Measurements from ENCODE around the gene LNX1.

The LNX1 gene

GRCh38 chr4:53617101-53617680 is 25.9 kb upstream of the LNX1 start:
- no peak for DNase-seq (ENCODE audit: low read depth)
- no peak overlapping the region for H3K4me3 ChIP-seq (ENCODE audit: control insufficient read depth, low read depth, low read length)
- TF ChIP-seq, protein P1, sequence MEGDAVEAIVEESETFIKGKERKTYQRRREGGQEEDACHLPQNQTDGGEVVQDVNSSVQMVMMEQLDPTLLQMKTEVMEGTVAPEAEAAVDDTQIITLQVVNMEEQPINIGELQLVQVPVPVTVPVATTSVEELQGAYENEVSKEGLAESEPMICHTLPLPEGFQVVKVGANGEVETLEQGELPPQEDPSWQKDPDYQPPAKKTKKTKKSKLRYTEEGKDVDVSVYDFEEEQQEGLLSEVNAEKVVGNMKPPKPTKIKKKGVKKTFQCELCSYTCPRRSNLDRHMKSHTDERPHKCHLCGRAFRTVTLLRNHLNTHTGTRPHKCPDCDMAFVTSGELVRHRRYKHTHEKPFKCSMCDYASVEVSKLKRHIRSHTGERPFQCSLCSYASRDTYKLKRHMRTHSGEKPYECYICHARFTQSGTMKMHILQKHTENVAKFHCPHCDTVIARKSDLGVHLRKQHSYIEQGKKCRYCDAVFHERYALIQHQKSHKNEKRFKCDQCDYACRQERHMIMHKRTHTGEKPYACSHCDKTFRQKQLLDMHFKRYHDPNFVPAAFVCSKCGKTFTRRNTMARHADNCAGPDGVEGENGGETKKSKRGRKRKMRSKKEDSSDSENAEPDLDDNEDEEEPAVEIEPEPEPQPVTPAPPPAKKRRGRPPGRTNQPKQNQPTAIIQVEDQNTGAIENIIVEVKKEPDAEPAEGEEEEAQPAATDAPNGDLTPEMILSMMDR (IDR thresholded peaks at IDR 0.05; ENCODE audit: control insufficient read depth, insufficient read depth, low read depth, low read length, missing control alignments), result no peak

DNA sequence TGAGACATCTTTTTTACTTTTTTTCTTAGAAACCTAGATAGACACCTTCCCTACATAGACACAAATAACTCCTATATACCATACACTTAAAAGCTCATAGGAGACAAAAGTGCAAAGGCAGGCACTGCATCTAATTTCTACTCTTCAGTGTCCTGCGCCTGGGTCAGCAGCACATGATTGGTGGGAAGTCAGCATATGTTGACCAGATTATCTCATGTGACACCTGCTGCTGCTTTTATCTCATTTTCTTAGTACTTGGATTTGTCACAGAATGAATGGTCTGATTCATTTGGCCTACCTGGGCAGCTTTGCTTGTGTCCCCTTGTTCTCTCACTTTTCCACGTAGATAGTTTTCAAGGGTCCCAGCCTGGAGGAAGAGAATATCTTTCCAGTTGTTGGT is 24.9 kb upstream of the LNX1 start:
- TF ChIP-seq, protein P1 (IDR thresholded peaks at IDR 0.05; ENCODE audit: control insufficient read depth, insufficient read depth, low read depth, low read length, missing control alignments), result no peak
- DNase-seq (ENCODE audit: low read depth), result no peak
- H3K4me3 ChIP-seq (ENCODE audit: control insufficient read depth, low read depth, low read length), result no peak overlapping the region

GRCh38 chr4:53614591-53614990 is 23.3 kb upstream of the LNX1 start:
- TF ChIP-seq, protein P1 (IDR thresholded peaks at IDR 0.05; ENCODE audit: control insufficient read depth, insufficient read depth, low read depth, low read length, missing control alignments), result no peak
- H3K4me3 ChIP-seq (ENCODE audit: control insufficient read depth, low read depth, low read length), result no peak overlapping the region
- no peak for DNase-seq (ENCODE audit: low read depth)

GRCh38 chr4:53613428-53613827 is 22.1 kb upstream of the LNX1 start:
- TF ChIP-seq, protein P1 (IDR thresholded peaks at IDR 0.05; ENCODE audit: control insufficient read depth, insufficient read depth, low read depth, low read length, missing control alignments), result no peak
- DNase-seq (ENCODE audit: low read depth), result no peak
- no peak overlapping the region for H3K4me3 ChIP-seq (ENCODE audit: control insufficient read depth, low read depth, low read length)

DNA sequence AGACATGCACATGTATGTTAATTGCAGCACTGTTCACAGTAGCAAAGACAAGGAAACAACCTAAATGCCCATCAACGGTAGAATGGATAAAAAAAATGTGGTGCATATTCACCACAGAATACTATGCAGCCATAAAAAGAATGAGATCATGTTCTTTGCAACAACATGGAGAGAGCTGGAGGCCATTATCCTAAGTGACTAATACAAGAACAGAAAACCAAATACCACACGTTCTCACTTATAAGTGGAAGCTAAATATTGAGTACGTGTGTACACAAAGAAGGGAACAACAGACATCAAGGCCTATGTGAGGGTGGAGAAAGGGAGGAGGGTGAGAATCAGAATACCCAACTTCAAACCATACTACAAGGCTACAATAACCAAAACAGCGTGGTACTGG is 17.4 kb upstream of the LNX1 start:
- TF ChIP-seq, protein P1 (IDR thresholded peaks at IDR 0.05; ENCODE audit: control insufficient read depth, insufficient read depth, low read depth, low read length, missing control alignments), result no peak
- DNase-seq (ENCODE audit: low read depth), result no peak
- H3K4me3 ChIP-seq (ENCODE audit: control insufficient read depth, low read depth, low read length), result no peak overlapping the region

DNA sequence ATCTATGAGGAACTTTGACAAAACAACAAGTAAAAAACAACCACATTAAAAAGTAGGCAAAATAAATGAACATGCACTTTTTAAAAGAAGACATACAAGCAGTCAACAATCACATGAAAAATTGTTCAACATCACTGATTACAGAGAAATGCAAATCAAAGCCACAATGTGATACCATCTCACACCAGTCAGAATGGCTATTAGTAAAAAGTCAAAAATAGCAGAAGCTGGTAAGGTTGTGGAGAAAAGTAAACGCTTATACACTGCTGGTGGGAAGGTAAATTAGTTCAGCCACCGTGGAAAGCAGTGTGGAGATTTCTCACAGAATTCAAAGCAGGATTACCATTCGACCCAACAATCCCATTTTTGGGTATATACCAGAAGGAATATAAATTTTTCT is 17.0 kb upstream of the LNX1 start:
- DNase-seq (ENCODE audit: low read depth), result no peak
- no peak overlapping the region for H3K4me3 ChIP-seq (ENCODE audit: control insufficient read depth, low read depth, low read length)
- TF ChIP-seq, protein P1 (IDR thresholded peaks at IDR 0.05; ENCODE audit: control insufficient read depth, insufficient read depth, low read depth, low read length, missing control alignments), result no peak

DNA sequence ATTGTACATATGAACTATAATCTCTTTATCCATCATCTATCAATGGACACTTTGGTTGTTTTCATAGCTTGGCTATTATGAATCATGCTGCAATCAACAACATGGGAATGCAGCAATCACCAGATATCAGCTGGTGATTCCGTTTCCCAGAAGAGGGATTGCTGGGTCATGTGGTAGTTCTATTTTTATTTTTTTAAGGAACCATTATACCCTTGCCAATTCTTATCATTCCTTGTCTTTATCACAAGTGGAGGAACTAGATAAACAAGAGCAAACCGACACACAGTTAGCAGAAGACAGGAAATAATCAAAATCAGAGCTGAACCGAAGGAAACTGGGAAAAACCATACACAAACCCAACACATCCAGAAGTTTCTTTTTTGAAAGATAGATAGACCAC is 14.5 kb upstream of the LNX1 start:
- H3K4me3 ChIP-seq (ENCODE audit: control insufficient read depth, low read depth, low read length), result no peak overlapping the region
- TF ChIP-seq, protein P1 (IDR thresholded peaks at IDR 0.05; ENCODE audit: control insufficient read depth, insufficient read depth, low read depth, low read length, missing control alignments), result no peak
- DNase-seq (ENCODE audit: low read depth), result no peak

Data from AG09309 (cell line).